ENCODE results near the gene RAB19. TPM values are rescaled to one million over a fixed set of nuclear protein-coding genes. Genes with fewer than 3 reads are reported as not detected.

RAB19 gene
- total and polyA plus RNA-seq, 9 of the 15 experiments (the other 6 are each of a cell fraction or from before 2014, with no cell fraction given), result not detected

- TF ChIP-seq ZNF407 (IDR thresholded peaks at IDR 0.05; ENCODE audit: low read depth) (no peak), GTF2A2 (tag; IDR thresholded peaks at IDR 0.05) (no peak), ZNF398 (CRISPR knock-in tag; IDR thresholded peaks at IDR 0.05) (no peak), RBM25 (IDR thresholded peaks at IDR 0.05; ENCODE audit: low read depth, low read length, severe bottlenecking) (peak; percentile 36), NR0B1 (IDR thresholded peaks at IDR 0.05; ENCODE audit: partially characterized antibody) (no peak), NELFE (IDR thresholded peaks at IDR 0.05; ENCODE audit: insufficient read depth, insufficient read length) (no peak), ZBTB26 (CRISPR knock-in tag; IDR thresholded peaks at IDR 0.05) (peak; percentile 54; the same call in 1 of the 2 replicates), TRIM25 (IDR thresholded peaks at IDR 0.05; ENCODE audit: borderline replicate concordance) (0 out of 2 replicates have a peak, but pooled peaks have one; percentile 65), PHB2 (IDR thresholded peaks at IDR 0.05; ENCODE audit: low read depth) (no peak)
Observed at GRCh38 chr7:140397784-140398750, 5.8 kb upstream of the RAB19 start, which contains the start of gene SLC37A3 (continued).
